K562 (cell line): ENCODE data around the gene GFOD2.

Source experiments
- BHLHE40 ChIP-seq: IDR thresholded peaks from 2 replicates; pipeline ENCODE4 v1.6.1; 2011; ENCODE audit warnings: low read length, improper control_type of control experiment
- DPF2 ChIP-seq: fragments of 450-650 bp; IDR thresholded peaks from 2 replicates; pipeline ENCODE4 v1.6.1; 2016
- ELF1 ChIP-seq: fragments of 200-800 bp; sonication (Bioruptor generic); IDR thresholded peaks from 2 replicates; pipeline ENCODE4 v1.6.1; 2016; ENCODE audit warnings: missing genetic modification characterization, missing compliant biosample characterization
- ETV5 ChIP-seq: sonication (generic); formaldehyde crosslinking; IDR thresholded peaks from 2 replicates; pipeline ENCODE4 v1.4.0; 2020; ENCODE audit warnings: low read depth, mild to moderate bottlenecking, missing genetic modification reagents
- KAT7 ChIP-seq: sonication (generic); formaldehyde crosslinking; IDR thresholded peaks from 2 replicates; pipeline ENCODE4 v1.8.0; 2022; ENCODE audit warnings: missing genetic modification reagents, mild to moderate bottlenecking, borderline replicate concordance
- MTF1 ChIP-seq: fragments of 250-450 bp; sonication (Bioruptor Pico); IDR thresholded peaks from 2 replicates; pipeline ENCODE4 v1.9.0; 2021; ENCODE audit warnings: moderate library complexity, mild to moderate bottlenecking, inconsistent platforms, borderline replicate concordance
- NR3C1 ChIP-seq: sonication (generic); formaldehyde crosslinking; IDR thresholded peaks from 2 replicates; pipeline ENCODE4 v1.8.1; 2022; ENCODE audit warnings: missing genetic modification reagents
- PML ChIP-seq: IDR thresholded peaks from 2 replicates; pipeline ENCODE4 v1.6.1; 2012; ENCODE audit warnings: low read length, inconsistent platforms
- POLR2A ChIP-seq: fragments of 450-650 bp; conservative IDR thresholded peaks from 2 replicates; pipeline ENCODE4 v1.6.1; 2016
- ZFP36 ChIP-seq: fragments of 150-350 bp; IDR thresholded peaks from 2 replicates; pipeline ENCODE4 v1.6.1; 2018; ENCODE audit warnings: low read length, low read depth; ENCODE audit not compliant: partially characterized antibody
- ZMIZ1 ChIP-seq, 2 experiments: fragments of 150-350 bp in 1 of 2; IDR thresholded peaks; 2 replicates each; pipeline ENCODE4 v1.6.1; 2012 to 2016; ENCODE audit warnings: low read depth in 2 of 2, low read length in 2 of 2, mild to moderate bottlenecking in 1 of 2, moderate library complexity in 1 of 2
- TF ChIP-seq, protein P1 (sequence below): fragments of 250-450 bp; sonication (Bioruptor Pico); IDR thresholded peaks from 2 replicates; pipeline ENCODE4 v1.4.0; 2020; ENCODE audit warnings: mild to moderate bottlenecking
- TF ChIP-seq, protein P2 (sequence below), 2 experiments: fragments of 450-650 bp in 1 of 2; sonication (generic) in 1 of 2; formaldehyde crosslinking in 1 of 2; IDR thresholded peaks in 1 of 2; conservative IDR thresholded peaks in 1 of 2; 2 replicates each; pipeline versions ENCODE4 v1.6.1 to v1.8.1; 2016 to 2023; ENCODE audit warnings: mild to moderate bottlenecking in 2 of 2, moderate library complexity in 2 of 2, inconsistent platforms in 1 of 2, missing genetic modification reagents in 1 of 2

GRCh38 chr16:67641779-67642708, 77.1 kb downstream of the GFOD2 start:
- TF ChIP-seq, protein P1, sequence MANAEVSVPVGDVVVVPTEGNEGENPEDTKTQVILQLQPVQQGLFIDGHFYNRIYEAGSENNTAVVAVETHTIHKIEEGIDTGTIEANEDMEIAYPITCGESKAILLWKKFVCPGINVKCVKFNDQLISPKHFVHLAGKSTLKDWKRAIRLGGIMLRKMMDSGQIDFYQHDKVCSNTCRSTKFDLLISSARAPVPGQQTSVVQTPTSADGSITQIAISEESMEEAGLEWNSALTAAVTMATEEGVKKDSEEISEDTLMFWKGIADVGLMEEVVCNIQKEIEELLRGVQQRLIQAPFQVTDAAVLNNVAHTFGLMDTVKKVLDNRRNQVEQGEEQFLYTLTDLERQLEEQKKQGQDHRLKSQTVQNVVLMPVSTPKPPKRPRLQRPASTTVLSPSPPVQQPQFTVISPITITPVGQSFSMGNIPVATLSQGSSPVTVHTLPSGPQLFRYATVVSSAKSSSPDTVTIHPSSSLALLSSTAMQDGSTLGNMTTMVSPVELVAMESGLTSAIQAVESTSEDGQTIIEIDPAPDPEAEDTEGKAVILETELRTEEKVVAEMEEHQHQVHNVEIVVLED, result no peak
- TF ChIP-seq PML, result no peak
- no peak for TF ChIP-seq ZMIZ1 (IDR thresholded peaks at IDR 0.05; ENCODE audit: low read depth in 2 of 2, low read length in 2 of 2)
- TF ChIP-seq, protein P2, sequence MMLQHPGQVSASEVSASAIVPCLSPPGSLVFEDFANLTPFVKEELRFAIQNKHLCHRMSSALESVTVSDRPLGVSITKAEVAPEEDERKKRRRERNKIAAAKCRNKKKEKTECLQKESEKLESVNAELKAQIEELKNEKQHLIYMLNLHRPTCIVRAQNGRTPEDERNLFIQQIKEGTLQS (IDR thresholded peaks at IDR 0.05), result no peak
- TF ChIP-seq, protein P2 (CRISPR knock-in tag; conservative IDR thresholded peaks at IDR 0.05), result no peak
- no peak for TF ChIP-seq POLR2A
- no peak for TF ChIP-seq BHLHE40
- TF ChIP-seq KAT7 (CRISPR knock-in tag), result no peak
- TF ChIP-seq DPF2, result no peak
- no peak for TF ChIP-seq NR3C1 (CRISPR knock-in tag)
- no peak for TF ChIP-seq ZFP36
- TF ChIP-seq ETV5 (CRISPR knock-in tag), result no peak
- TF ChIP-seq ELF1 (tag), result no peak
- no peak for TF ChIP-seq MTF1
